Mucosa of stomach (tissue), 1 donor: ENCODE data around the gene OTOR.

Experiments used
- H3K27me3 ChIP-seq: one replicate; pipeline ENCODE4 v1.7.0; 2013; ENCODE audit warnings: mild to moderate bottlenecking, low read length; ENCODE audit not compliant: control insufficient read depth, insufficient read depth
- H3K36me3 ChIP-seq: one replicate; pipeline ENCODE4 v1.7.0; 2013; ENCODE audit warnings: low read length; ENCODE audit not compliant: control insufficient read depth, insufficient read depth
- H3K4me1 ChIP-seq: one replicate; pipeline ENCODE4 v1.7.0; 2013; ENCODE audit warnings: mild to moderate bottlenecking, low read length; ENCODE audit not compliant: control insufficient read depth, insufficient read depth
- H3K4me3 ChIP-seq: one replicate; pipeline ENCODE4 v1.7.0; 2013; ENCODE audit warnings: low read length
- H3K9ac ChIP-seq: one replicate; pipeline ENCODE4 v1.7.0; 2013; ENCODE audit warnings: mild to moderate bottlenecking, low read length, moderate library complexity
- H3K9me3 ChIP-seq: one replicate; pipeline ENCODE4 v1.7.0; 2013; ENCODE audit warnings: mild to moderate bottlenecking, low read length, moderate library complexity; ENCODE audit not compliant: control insufficient read depth
- donor health status: Pancreatic carcinoma.

The OTOR gene

DNA sequence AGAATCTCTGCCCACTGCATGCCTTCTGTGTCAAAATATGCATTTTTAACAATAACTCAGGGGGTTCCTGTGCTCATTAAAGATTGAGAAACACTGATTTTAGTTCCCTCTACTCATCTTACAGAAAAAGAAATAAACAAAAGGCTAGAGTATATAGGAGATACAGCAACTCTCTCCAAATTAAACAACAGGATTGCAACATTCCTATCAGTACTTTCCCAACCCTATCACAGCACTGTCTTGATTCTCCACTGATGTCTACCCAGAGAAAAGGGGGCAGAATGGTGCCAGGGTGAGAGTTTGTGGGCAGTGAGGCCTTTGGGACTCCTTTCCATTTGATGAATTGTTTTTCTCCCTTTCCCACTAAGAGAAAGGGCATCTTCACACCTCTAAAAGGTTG is 4.7 kb downstream of the OTOR start:
- Histone ChIP-seq H3K36me3 (no peaks in the 10 kb centered on the region), H3K9me3 (no peaks in the 10 kb centered on the region), H3K27me3 (no peaks in the 10 kb centered on the region), H3K4me1 (no peaks in the 10 kb centered on the region), H3K4me3 (no peak overlapping the region), H3K9ac (no peak overlapping the region)

GRCh38 chr20:16758454-16759180 is 10.5 kb downstream of the OTOR start:
- Histone ChIP-seq H3K4me1 (no peaks in the 10 kb centered on the region), H3K9me3 (no peaks in the 10 kb centered on the region), H3K27me3 (no peaks in the 10 kb centered on the region), H3K9ac (no peak overlapping the region), H3K36me3 (no peaks in the 10 kb centered on the region), H3K4me3 (no peak overlapping the region)

GRCh38 chr20:16759181-16759563 is 11.0 kb downstream of the OTOR start:
- Histone ChIP-seq H3K4me1 (no peaks in the 10 kb centered on the region), H3K36me3 (no peaks in the 10 kb centered on the region), H3K4me3 (no peak overlapping the region), H3K9me3 (no peaks in the 10 kb centered on the region), H3K9ac (no peak overlapping the region), H3K27me3 (no peaks in the 10 kb centered on the region)

DNA sequence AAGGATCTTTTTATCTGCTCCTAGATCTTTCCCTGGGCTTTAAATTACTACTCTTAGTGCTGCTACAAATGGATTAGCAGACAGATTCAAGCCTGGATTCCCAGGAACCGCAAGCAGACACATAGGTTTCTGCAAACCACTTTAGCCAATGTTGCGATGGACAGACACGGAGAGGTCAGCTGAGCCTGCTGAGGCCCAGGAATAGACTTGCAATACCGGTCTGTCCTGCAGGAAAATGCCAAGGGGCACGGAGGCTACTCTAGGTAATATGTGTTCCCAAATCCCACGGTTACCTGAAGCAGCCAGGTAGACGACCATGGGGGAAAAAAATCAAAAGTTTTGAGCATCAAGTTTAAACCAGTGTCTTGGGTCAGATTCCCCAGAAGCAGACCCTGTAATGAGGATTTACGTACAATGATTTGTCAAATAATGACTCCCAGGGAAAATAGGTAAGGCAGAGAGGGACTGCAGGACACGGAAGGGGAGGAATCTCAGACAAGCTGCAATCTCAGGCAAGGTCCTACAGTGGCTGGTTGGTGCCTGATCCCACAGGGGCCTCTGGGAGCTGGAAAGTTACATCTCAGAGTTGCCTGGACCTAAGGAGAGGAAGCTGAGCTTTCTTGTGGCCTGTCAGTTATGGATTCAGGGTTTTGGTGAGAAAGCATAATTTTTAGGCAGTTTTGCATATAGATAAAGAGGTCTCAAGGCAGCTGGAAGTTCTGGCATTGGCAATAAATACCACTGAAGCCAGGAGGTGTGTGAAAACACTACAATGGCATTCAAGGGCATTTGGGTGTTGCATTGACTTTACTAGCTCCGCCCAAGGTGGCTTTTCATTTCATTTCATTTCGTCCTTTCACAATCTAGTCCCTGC is 12.5 kb downstream of the OTOR start:
- Histone ChIP-seq H3K27me3 (no peaks in the 10 kb centered on the region), H3K4me1 (no peaks in the 10 kb centered on the region), H3K4me3 (no peak overlapping the region), H3K9me3 (no peaks in the 10 kb centered on the region), H3K9ac (no peak overlapping the region), H3K36me3 (no peaks in the 10 kb centered on the region)

DNA sequence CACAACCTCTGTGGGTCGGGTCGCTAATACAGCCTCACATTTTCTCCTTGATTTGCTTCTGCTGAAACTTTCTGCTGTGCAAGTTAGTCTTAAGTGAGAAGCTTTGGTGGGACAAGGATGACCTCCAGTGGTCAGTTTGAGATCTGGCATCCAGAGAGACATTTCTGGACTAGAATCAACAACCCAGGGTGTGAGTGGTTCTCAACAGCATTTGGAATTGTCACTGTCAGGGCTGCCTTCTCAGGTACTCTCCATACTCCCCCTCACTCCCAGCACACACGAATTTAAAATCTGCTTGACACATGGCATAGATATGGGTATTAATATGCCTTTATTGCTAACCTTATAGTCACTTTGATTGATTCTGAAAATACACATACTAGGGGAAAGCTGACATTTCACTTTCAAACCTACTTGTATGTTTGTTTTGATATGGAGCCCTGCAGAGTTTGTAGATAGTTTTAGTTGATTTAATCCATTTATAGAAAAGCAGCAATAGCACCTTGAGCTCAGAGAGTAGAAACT is 13.2 kb downstream of the OTOR start:
- Histone ChIP-seq H3K9me3 (no peaks in the 10 kb centered on the region), H3K4me3 (no peak overlapping the region), H3K27me3 (no peaks in the 10 kb centered on the region), H3K9ac (no peak overlapping the region), H3K36me3 (no peaks in the 10 kb centered on the region), H3K4me1 (no peaks in the 10 kb centered on the region)

- no peak overlapping the region for H3K9ac ChIP-seq
Observed at GRCh38 chr20:16764560-16764959, 16.4 kb downstream of the OTOR start.

DNA sequence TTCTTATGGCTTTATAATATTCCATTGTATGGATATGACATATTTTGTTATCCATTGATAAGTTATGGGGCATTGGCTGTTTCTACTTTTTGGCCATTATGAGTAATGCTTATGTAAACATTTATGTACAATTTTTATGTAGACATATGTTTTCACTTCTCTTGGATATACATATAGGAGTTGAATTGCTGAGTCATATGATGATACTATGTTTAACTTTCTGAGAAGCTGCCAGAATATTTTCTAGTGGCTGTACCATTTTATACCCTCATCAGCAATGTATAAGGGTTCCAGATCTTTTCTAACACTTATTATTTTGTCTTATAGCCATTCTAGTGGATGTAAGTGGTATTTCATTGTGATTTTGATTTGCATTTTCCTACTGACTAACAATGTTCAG is 23.1 kb downstream of the OTOR start:
- Histone ChIP-seq H3K4me3 (no peak overlapping the region), H3K27me3 (peaks cover 5% of the 10 kb centered on the region), H3K4me1 (no peaks in the 10 kb centered on the region), H3K9ac (no peak overlapping the region), H3K36me3 (no peaks in the 10 kb centered on the region), H3K9me3 (no peaks in the 10 kb centered on the region)

More at GRCh38 chr20:16764560-16764959, 16.4 kb downstream of the OTOR start:
- peaks cover 5% of the 10 kb centered on the region for H3K27me3 ChIP-seq
- H3K9me3 ChIP-seq = no peaks in the 10 kb centered on the region
- H3K4me3 ChIP-seq = no peak overlapping the region
- H3K4me1 ChIP-seq = no peaks in the 10 kb centered on the region
- H3K36me3 ChIP-seq = no peaks in the 10 kb centered on the region

GRCh38 chr20:16775961-16776360 is 27.8 kb downstream of the OTOR start:
- Histone ChIP-seq H3K36me3 (no peaks in the 10 kb centered on the region), H3K4me3 (no peak overlapping the region), H3K4me1 (no peaks in the 10 kb centered on the region), H3K9me3 (no peaks in the 10 kb centered on the region), H3K9ac (no peak overlapping the region), H3K27me3 (no peaks in the 10 kb centered on the region)

DNA sequence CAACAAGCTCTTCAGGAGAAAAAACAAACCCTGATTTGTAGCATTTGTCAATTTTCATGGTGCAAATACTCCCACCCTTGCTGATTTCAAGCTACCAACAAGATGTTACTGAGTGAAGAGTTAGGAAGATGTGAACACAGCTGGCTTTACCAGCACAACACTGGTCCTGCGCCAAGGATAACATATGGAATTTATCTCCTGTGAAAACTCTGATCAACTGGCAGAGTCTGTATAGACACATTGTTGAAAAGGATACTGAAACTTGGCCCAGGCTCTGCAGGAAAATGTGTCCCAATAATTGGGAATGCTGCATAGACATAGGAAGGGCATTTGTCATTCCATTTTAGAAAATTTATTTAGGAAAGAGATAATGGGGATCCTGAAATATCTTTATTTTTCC is 29.0 kb downstream of the OTOR start:
- H3K27me3 ChIP-seq = no peaks in the 10 kb centered on the region
- no peaks in the 10 kb centered on the region for H3K9me3 ChIP-seq
- no peak overlapping the region for H3K4me3 ChIP-seq
- H3K9ac ChIP-seq = no peak overlapping the region
- no peaks in the 10 kb centered on the region for H3K4me1 ChIP-seq
- H3K36me3 ChIP-seq = no peaks in the 10 kb centered on the region

- no peaks in the 10 kb centered on the region for H3K36me3 ChIP-seq
- H3K9me3 ChIP-seq = no peaks in the 10 kb centered on the region
- H3K4me3 ChIP-seq = no peak overlapping the region
- no peak overlapping the region for H3K9ac ChIP-seq
- no peaks in the 10 kb centered on the region for H3K27me3 ChIP-seq
- H3K4me1 ChIP-seq = no peaks in the 10 kb centered on the region
Observed at GRCh38 chr20:16778159-16778558, 30.0 kb downstream of the OTOR start.

GRCh38 chr20:16781496-16781895 is 33.3 kb downstream of the OTOR start:
- H3K27me3 ChIP-seq = no peaks in the 10 kb centered on the region
- H3K9ac ChIP-seq = no peak overlapping the region
- no peaks in the 10 kb centered on the region for H3K4me1 ChIP-seq
- no peaks in the 10 kb centered on the region for H3K36me3 ChIP-seq
- H3K9me3 ChIP-seq = no peaks in the 10 kb centered on the region
- no peak overlapping the region for H3K4me3 ChIP-seq

- no peaks in the 10 kb centered on the region for H3K9me3 ChIP-seq
- no peak overlapping the region for H3K4me3 ChIP-seq
- no peaks in the 10 kb centered on the region for H3K4me1 ChIP-seq
- H3K27me3 ChIP-seq = no peaks in the 10 kb centered on the region
- H3K9ac ChIP-seq = no peak overlapping the region
- H3K36me3 ChIP-seq = no peaks in the 10 kb centered on the region
Observed at GRCh38 chr20:16785226-16785625, 37.1 kb downstream of the OTOR start.
